ENCODE measurements around the gene DENND4C. TPM values are rescaled to one million over a fixed set of nuclear protein-coding genes. Genes with fewer than 3 reads are reported as not detected.

Gene DENND4C
- total RNA-seq, 2 donors from 2014 or later, result 56.4 to 91.4 TPM

- H3K4me1 ChIP-seq, result no peaks in the 10 kb centered on the region
- H3K9ac ChIP-seq (ENCODE audit: low read depth in 2 of 2, low read length in 2 of 2), result no peak overlapping the region
- no peak for DNase-seq
- H3K9me3 ChIP-seq, result no peaks in the 10 kb centered on the region
- TF ChIP-seq CTCF (IDR thresholded peaks at IDR 0.05), result no peak
- no peaks in the 10 kb centered on the region for H3K36me3 ChIP-seq
- H3K27me3 ChIP-seq, result no peaks in the 10 kb centered on the region
- no peak overlapping the region for H3K4me3 ChIP-seq
- intact Hi-C loops (cut with DNase I), result no loop called here
- H3K27ac ChIP-seq, result no peak overlapping the region
These were observed 79.8 kb downstream of the DENND4C start for GRCh38 chr9:19310246-19310645.

- Histone ChIP-seq H3K4me1 (no peaks in the 10 kb centered on the region), H3K27me3 (no peaks in the 10 kb centered on the region), H3K9ac (ENCODE audit: low read depth in 2 of 2, low read length in 2 of 2) (no peak overlapping the region), H3K36me3 (no peaks in the 10 kb centered on the region), H3K4me3 (no peak overlapping the region), H3K9me3 (no peaks in the 10 kb centered on the region), H3K27ac (no peak overlapping the region)
- no peak for DNase-seq
- TF ChIP-seq CTCF (IDR thresholded peaks at IDR 0.05), result no peak
- intact Hi-C loops (cut with DNase I), result no loop called here
These were observed 83.1 kb downstream of the DENND4C start for GRCh38 chr9:19313573-19313972.

GRCh38 chr9:19320495-19320894, 90.0 kb downstream of the DENND4C start:
- TF ChIP-seq CTCF (IDR thresholded peaks at IDR 0.05), result no peak
- Histone ChIP-seq H3K27ac (no peak overlapping the region), H3K4me3 (no peak overlapping the region), H3K9ac (ENCODE audit: low read depth in 2 of 2, low read length in 2 of 2) (no peak overlapping the region), H3K36me3 (no peaks in the 10 kb centered on the region), H3K4me1 (no peaks in the 10 kb centered on the region), H3K9me3 (no peaks in the 10 kb centered on the region), H3K27me3 (no peaks in the 10 kb centered on the region)
- intact Hi-C loops (cut with DNase I), result no loop called here
- no peak for DNase-seq

GRCh38 chr9:19331877-19332276, 101.4 kb downstream of the DENND4C start:
- no peaks in the 10 kb centered on the region for H3K36me3 ChIP-seq
- H3K9me3 ChIP-seq, result no peaks in the 10 kb centered on the region
- H3K4me1 ChIP-seq, result no peaks in the 10 kb centered on the region
- H3K4me3 ChIP-seq, result no peak overlapping the region
- H3K27me3 ChIP-seq, result no peaks in the 10 kb centered on the region
- H3K9ac ChIP-seq (ENCODE audit: low read depth in 2 of 2, low read length in 2 of 2), result no peak overlapping the region
- no peak for DNase-seq
- TF ChIP-seq CTCF (IDR thresholded peaks at IDR 0.05), result no peak
- no peak overlapping the region for H3K27ac ChIP-seq
- intact Hi-C loops (cut with DNase I), result no loop called here

GRCh38 chr9:19336166-19336565, 105.7 kb downstream of the DENND4C start:
- Histone ChIP-seq H3K4me3 (no peak overlapping the region), H3K27me3 (no peaks in the 10 kb centered on the region), H3K9ac (ENCODE audit: low read depth in 2 of 2, low read length in 2 of 2) (no peak overlapping the region), H3K27ac (no peak overlapping the region), H3K9me3 (no peaks in the 10 kb centered on the region), H3K36me3 (no peaks in the 10 kb centered on the region), H3K4me1 (no peaks in the 10 kb centered on the region)
- intact Hi-C loops (cut with DNase I), result no loop called here
- TF ChIP-seq CTCF (IDR thresholded peaks at IDR 0.05), result no peak
- DNase-seq, result no peak

- no peak overlapping the region for H3K27ac ChIP-seq
- intact Hi-C loops (cut with DNase I), result no loop called here
These were observed 112.5 kb downstream of the DENND4C start for GRCh38 chr9:19342947-19343346.

More at GRCh38 chr9:19342947-19343346, 112.5 kb downstream of the DENND4C start:
- H3K9ac ChIP-seq (ENCODE audit: low read depth in 2 of 2, low read length in 2 of 2), result no peak overlapping the region
- no peak overlapping the region for H3K4me3 ChIP-seq
- no peak for DNase-seq
- H3K4me1 ChIP-seq, result no peaks in the 10 kb centered on the region
- H3K9me3 ChIP-seq, result no peaks in the 10 kb centered on the region
- peaks cover 11% of the 10 kb centered on the region for H3K36me3 ChIP-seq
- TF ChIP-seq CTCF (IDR thresholded peaks at IDR 0.05), result no peak
- no peaks in the 10 kb centered on the region for H3K27me3 ChIP-seq
